Activated CD4-positive, CD25-positive, alpha-beta regulatory T cell treated with anti-CD3 and anti-CD28 coated beads, Interleukin-2, amount 50 U/mL, for 24 hours (primary cell): ENCODE data around the gene RAB3A.

Source experiments
- ATAC-seq, 2 donors: fragments of 150-1000 bp; cut with Tn5 transposase; one replicate each; pipeline ENCODE4 v1.10.0; 2021; ENCODE audit warnings: mild to moderate bottlenecking in 1 of 2, moderate library complexity in 1 of 2

RAB3A gene

GRCh38 chr19:18147396-18147795 lies 56.4 kb downstream of the RAB3A start:
- no peak for ATAC-seq
